GM21723 (cell line): Measurements from ENCODE around the gene SH3D21.

Experiments
- ATAC-seq: cut with Tn5 transposase; IDR thresholded peaks from one replicate; pipeline ENCODE4 v1.9.1; 2021; ENCODE audit warnings: mild to moderate bottlenecking, moderate library complexity; ENCODE audit not compliant: unreplicated experiment

Gene SH3D21

DNA sequence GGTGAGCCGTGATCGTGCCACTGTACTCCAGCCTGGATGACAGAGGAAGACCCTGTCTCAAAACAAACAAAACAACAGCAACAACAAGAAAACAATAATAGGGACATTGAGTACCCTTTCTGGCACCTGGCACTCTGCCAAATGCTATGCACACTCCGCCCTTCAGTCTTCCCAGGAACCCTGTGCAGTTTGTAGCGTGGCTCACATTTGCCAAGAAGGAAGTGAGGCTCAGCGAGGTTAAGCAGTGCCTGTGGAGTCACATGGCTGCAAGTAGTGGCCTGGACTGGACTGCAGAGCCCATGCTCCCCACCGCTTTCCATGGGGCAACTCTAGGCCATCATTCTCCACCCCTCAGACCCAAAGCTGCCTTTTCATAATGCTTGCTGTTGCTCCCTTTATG lies 22.5 kb downstream of the SH3D21 start:
- ATAC-seq = no peak

DNA sequence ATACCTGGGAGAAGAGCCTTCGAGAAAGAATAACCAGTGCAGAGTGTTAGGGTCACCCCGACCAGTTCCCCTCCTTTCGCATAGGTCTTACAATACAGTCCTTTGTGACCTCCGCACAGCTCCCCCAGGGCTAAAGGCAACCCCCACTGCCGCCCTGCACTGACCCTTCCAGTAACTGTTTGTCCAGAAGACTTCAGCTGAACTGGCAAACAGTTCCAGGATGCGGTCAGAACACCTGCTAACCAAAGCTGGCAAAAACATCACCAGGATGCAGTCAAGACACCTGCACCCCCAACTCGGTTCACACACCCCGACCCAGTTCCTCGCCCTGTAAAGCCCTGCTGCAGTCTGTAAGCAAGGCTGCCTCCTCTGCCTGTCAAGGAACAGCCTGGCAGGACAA lies 23.6 kb downstream of the SH3D21 start:
- no peak for ATAC-seq

DNA sequence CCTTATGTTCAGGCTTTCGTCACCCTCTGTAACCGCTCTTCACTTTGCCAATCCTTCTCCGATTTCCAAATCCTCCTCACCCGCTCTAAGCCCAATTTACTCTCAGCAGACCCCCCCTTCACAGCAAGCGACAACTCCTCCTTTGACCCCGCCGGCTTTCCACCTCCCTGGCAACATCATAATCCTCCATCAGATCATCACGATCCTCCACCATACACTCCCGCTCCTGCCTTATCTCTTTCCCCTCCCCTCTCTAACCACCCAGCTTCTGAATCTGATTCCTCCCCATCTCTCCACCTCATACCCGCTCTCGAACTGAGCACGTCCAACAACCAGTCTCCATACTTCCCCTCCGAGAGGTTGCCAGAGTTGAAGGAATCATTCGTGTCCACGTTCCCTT lies 24.8 kb downstream of the SH3D21 start:
- no peak for ATAC-seq

DNA sequence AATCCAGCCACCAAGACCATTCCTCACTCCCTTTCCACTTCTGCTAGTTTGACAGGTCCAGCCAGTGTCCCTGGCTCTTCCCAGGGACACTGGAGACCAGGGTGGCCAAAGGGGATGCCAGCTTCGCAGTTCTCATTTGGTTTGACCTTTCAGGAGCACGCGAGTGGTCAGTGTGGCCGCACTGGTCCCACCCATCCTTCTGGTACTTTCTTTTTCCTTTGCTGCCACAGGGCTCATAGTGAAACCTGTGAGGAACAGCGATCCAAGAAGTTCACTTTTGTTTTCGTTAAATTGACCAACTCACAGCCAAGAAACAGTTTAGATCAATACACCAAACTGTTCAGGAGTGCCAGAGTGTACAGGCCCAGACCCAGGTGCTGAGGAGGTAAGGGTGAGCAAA lies 31.7 kb downstream of the SH3D21 start:
- no peak for ATAC-seq

DNA sequence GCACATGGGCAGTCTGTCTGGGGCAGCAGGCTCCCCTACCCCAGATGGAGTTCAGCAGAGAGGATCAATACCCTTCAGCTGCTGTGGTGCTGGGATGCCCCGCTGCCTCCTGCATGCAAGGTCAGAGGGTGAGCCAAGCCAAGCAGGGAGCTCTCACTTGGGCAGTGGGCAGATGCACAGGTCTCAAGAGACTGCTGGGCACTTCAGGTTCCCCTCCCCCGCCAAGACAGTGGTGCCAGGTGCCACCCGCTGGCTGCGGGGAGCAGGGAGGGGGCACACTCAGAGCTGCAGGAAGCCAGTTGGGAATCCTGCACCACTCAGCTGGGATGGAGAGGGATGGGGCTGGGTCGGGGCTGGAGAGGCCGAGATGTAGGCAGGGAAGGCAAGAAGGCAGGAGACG lies 33.0 kb downstream of the SH3D21 start:
- ATAC-seq = no peak

DNA sequence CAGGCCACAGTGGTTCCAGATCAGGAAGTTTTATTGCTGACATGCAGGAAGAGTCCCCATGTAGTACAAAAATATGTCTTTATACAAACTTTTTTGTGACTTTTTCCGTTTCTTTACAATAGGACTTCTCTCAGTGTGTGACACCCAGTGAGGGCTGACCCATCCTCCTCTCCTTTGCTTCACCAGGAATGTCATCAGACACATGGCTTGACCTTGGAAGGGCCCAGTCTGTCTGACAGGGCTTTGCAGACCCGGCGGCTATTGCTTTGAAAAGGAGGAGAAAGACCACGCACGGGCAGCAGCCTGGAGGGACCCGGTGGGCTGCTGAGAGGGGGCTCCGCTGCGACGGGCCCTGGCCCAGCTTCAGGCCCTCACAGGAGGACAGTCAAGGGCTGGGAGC lies 33.4 kb downstream of the SH3D21 start:
- ATAC-seq = no peak

DNA sequence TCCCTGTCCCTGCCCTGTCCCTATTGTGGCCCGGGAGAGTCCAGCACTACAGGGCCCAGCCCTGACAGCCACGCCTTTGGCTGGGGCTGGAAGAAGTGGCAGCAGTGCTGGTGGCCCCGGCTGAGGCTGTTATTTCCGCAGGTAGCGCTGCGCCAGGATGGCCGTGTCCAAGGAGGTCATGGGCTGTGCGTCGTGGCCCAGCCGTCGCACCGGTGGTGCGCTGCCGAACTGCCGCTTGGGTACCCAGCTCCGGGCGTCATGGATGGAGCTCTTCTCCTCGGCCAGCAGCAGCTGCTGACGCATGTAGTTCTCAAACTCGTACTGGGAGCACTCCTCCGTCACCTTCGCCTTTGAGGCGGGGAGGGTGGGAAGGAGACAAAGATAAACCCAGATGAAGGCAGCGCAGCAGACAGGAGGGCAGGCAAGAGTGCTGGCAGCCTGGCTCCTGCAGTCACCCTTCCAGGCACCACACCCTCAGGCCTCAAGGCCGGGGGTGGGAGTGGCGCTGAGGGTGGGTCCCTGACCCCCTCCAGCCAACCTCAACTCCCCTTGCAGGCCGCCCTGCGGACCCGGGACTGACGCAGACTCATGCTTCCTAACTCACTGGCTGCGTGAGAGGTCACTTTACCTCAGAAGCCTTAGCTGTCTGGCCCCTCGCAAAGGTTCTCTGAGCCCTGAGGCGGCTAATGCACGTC lies 35.6 kb downstream of the SH3D21 start:
- ATAC-seq = no peak

DNA sequence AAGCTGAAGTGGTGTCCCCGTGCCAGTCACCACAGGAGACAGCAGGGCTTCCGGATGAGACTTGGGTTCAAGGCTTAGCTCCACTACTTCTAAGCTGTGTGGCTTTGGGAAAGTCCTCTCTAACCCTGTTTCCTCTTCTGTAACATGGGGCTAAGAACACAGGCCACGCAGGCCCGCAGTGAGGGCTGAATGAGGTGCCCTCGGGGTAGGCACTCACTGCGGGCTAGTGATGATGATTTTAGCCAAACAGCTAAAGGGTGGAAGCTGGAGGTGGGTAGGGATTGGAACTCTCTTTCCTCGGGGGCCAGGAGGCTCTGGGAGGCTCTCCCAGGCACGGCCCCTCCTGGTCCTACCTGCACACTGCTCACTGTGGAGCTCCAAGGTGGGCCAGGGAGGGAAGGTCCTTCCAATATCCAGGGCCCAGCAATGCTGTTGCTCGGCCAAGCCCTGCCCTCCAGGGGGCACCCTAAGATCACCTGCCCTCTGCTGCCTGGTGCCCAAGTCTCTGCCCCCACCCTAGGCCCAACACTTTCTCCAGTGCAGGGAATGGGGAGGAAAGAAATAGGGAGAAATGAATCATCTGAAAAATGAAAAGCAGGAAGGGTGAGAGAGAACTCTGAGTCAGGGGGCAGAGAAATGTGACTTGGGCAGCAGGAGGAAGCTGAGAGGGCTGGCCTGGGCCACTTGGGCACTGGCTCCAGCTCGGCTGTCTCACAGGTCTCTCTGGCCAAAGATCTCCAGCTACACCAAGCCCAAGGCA lies 36.4 kb downstream of the SH3D21 start:
- ATAC-seq = no peak

DNA sequence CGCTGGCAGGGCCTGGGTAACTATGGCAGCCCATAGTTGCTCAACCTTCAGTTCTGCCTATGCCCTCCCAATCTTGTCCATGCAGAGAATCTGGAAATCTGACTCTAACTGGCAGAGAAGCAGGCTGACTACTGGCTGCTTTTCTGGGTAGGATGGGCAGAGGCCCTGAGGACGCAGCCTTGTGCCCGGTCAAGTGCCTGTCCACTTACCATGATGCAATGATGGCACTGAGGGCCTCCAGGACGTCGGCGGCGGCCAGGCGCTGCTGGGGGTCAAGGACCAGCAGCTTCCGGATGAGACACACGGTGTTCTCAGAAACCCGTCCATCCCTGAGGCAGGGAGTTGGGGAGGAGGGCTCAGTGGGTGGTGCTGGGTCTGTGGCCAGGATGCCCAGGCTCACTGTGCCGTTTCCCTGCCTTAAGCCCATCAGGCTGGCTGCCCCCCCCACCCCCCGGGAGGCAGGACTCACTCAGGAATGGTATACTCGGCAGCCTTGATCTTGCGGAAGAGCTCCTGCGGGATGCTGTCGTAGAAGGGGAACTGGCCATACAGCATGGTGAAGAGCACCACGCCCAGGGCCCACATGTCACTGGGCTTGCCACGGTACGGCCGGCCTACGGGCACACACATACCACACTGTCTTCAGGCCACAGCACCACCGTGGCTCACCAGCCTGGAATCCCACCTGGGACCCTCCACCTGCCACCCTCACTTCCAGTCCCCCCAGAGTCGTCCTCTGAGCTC lies 37.7 kb downstream of the SH3D21 start:
- ATAC-seq = no peak

DNA sequence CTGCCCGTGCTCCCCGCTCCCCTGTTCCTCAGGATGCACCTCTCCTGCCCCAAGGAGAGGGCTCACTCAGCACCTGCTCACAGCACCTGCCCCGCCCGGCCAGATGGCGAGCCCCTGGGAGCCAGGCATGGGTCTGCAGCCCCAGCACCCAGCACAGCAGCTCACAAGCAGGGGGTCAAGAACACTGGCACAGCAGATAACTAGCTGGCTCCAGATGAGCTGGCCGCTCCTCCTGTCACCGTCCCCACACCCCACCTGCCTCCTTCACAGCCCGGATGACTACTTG lies 38.2 kb downstream of the SH3D21 start:
- ATAC-seq = no peak

DNA sequence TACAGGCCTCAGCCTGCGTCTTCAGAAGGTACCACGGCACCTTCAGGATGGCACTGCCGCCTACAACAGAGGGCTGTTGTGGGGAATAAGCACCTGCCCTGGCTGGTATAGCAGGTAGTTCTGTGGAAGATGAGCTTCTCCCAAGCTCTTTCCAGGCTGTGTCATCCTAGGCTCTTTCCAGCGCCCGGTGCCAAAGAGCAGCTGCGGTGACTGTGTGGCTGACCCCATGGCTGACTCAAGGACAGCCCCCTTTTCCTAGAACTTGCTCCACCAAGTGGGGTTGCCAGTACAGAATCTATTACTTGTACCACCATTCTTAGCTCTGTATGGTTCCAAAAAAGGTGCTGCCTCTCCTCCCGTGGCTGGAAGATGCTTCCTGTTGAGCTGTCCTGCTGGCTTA lies 39.2 kb downstream of the SH3D21 start:
- ATAC-seq = no peak

DNA sequence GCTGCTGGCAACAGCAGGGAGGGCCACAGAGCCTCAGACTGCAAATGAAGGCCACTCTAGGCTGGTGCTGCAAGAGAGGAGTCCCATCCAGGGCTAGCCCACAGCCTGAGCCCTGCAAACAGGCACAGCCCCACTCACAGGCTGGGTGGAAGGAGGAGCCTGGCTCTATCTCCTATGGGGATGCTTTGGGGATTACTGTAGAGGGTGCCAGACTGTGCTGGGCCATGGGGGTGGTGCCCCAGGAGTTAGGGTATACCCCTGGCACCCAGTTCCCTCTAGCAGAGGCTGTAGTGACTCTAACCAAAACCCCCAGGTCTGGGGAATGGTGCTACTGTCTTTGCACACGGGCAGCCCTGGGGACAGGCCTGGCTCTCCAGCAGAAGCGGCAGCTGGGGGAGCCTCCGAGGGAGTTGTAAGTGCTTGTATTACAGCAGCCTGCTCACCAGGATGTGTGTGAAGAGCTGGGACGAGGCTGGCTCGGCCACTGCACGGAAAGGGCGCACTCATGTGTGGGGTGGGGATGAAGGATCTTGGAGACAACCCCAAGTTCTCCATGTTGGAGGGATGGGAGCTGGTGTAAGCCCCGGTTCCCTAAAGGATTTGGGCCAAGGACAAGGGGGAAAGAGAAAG lies 40.7 kb downstream of the SH3D21 start:
- ATAC-seq = no peak

DNA sequence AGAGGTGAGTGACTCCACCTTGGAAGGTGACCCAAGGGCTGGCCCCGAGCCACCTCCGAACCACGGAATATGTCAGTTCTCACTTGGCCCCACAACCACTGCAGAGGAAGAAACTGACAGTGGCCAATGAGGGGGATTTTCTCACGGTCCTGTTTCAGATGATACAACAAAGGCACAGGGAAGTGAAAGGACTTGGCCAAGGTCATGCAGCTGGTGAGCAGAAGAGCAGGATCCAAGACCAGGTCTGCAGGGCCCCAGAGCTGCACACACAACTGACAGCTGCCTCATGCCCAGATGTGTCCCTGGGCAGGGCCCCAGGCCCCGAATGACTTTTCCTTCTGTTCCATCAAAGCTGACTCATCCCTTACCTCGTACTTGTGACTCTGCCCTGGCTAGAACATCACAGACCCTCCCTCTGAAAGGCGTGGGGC lies 43.1 kb downstream of the SH3D21 start:
- peak; percentile 80 for ATAC-seq

DNA sequence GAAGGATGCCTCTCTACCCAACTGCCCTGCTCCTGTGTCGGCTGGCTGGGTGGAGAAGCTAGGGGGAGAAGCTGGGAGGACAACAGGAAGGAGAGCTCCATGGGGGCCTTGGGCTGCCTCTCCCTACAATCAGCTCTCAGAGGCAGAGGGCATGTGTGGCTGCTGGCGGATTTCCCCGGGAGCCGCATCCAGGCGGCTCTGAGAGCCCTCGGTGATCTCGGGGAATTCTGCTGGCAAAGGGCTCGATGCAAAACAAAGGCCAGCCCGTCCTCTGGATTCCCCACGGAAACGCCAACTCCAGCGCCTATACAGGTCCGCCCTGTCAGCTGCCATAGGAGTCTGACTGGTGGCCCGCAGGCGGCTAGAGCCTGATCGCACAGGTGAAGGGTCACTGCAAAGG lies 43.7 kb downstream of the SH3D21 start:
- ATAC-seq = no peak

DNA sequence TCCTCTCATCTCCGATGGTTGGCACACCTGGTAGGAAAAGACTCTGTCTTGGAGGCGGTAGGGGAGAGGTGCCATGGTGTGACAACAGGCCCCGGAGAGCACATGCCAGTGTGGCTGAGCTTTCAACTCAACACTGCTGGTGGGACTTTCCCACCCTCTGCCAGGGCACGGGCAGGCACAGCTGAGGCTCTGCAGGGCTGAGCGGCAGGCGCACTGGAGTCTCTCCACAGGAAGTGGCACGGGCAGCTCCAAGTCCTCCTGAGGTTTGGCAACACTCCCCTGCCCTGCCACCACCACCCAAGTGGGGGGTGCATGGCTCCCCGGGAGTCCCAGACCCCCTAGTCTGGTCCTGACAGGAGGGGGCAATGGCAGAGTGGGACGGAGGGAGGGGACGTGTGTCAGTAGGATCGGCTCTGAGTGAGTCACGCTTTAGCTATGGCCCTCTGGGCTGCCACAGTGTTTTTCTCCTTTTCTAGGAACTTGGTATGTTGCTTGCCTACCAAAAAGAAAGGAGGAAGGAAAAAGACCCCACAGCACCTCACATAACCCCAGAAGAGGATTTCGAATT lies 44.6 kb downstream of the SH3D21 start:
- ATAC-seq = no peak

DNA sequence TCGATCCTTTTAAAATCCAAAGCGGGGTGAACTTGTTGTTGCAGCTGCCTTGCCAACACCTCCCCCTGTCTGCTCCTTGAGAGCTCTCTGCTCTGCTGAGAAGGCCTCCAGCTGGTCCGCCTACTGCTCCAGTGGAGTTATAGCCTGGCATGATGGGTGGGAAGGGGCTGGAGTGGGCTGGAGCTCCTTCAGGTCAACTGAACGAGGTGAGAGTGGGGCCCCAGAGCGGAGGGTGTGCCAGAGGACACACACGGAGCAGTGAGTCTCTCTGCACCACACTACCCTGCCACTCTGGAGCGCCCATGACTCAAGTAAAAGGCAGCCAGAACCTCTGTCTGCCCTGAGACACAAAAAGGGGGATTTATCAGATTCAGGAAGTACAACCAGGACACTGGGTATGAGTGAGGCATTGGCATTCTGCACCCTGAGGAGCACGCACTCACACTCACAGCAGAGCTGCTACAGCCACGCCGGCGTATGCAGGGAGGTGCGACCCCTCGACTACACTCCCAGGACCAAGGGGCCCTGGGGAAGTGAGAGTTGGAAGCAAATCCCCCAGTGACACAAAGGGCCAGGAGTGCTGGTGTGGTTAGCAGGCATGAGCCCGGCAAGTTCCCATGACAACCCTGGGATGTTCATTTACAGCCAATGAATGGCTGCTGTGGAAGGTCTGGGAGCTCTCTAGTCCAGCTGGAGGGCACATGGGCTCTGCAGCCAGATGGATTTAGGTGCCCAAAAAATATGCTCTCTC lies 45.2 kb downstream of the SH3D21 start:
- no peak for ATAC-seq

DNA sequence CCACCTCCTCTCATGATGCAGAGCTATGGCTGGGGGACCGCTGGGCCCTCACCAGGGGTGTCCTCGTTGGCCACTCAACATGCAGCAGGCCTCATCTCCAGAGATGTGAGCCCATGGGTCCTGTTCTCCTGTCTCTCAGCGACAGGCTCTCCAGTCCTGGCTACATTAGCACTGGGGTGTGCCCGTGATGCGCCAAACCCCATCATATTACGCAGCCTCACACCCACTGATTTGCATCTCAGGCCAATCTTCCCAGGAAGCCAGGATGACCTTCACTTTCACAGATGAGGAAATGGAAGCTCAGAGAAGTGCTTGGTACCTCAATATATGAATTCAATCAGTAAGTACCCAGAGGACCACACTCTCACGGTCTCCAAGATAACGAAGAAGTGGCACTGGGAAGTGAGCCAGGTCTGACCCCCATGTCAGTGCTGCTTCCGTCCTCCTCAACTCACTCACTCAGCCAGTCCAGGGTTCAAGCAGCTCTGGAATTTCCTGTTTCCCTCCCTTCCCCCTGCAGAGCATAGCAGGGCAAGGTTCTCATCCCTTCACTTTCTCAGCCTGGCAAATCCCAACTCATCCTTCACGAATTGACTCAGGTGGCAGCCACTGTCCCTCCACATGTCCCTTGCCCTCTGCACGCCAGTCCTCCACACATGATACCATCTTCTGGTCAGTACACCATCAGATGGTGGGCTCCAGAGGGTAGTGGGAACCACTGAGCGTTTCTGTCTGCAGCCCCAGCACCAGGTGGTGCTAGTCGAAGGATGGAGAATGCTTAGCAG lies 46.1 kb downstream of the SH3D21 start:
- no peak for ATAC-seq

DNA sequence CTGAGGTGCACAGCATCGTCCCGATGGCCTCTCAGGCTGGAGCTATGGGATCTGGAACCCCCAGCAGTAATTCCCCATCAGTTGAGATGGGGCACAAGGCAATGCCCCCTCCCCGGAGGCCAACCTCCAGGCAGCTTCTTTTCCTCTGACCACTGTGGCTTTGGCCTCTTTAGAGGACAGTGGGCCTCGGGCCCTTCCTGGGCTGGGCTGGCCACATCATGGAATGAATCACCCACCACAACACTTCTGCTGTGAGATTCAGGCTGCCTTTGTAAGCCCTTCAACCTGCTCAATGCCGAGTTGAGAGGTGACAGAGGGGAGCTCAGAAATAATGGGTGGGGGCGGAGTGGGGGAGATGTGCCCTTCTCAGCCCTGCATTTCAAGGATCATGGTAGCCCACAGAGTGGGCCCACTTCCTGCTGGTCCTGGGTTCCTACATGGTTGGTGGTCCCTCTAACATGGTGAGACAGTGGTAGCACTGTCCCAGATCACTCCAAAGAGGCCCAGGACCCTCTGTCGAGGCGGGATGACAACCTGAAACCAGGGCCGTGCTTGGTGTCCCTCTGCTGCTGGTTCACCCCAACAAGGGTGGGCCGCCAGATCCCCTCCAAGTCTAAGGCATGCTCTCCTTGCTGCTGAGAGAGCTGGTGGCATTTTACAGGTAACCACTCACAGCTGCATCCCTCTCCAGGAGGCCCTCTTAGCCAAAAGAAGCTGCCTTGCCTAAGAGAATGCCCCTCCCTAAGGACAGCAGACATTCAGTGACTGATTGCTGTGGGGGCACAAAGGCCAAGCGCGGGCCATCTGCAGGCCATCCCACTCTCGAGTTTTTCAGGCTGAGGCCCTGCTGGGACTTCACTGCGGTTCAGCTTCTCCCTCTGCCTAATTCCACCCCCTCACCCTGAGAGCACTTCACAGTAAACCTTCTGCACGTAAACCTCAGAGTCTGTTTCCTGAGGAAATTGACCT lies 47.0 kb downstream of the SH3D21 start:
- ATAC-seq = no peak

DNA sequence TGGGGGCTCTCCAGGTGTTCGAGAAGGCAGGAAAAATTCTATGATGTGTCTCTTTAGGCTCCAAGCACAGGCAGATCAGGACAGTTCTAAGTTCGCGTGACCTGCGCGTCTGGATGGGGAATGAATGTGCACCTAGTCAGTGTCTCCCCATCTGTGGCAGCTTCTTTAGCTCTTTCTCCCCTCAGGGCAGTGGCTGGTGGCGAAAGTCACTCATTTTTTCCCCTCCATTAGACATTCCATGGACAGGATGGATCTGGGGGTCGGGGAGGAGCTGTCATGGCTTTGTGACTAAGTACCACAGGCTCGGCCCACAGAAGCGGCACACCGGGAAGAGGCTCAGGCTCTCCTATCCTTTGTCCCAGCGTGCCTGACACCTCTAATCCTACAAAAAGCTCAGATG lies 48.3 kb downstream of the SH3D21 start:
- ATAC-seq = no peak
